Astrocyte (in vitro differentiated cells and primary cell): Measurements from ENCODE around the gene PHF12. TPM values are rescaled to one million over a fixed set of nuclear protein-coding genes. Genes with fewer than 3 reads are reported as not detected.
A peak's percentile ranks its signal among the peaks of the same experiment; 100 is the strongest.

ENCODE experiments used
- DNase-seq: peaks from one replicate; pipeline ENCODE4 v3.0.0-alpha.2; 2010; ENCODE audit warnings: low read depth
- FAIRE-seq: peaks from 2 replicates; lab custom pipeline; 2011; peaks lifted over from hg19 to GRCh38; lab: Jason Lieb, UNC
- H2AFZ ChIP-seq: 2 replicates; pipeline ENCODE4 v1.6.0; 2012; ENCODE audit warnings: low read depth, low read length, inconsistent platforms
- H3K27ac ChIP-seq: 2 replicates; pipeline ENCODE4 v1.5.1; 2011; ENCODE audit warnings: low read depth, low read length, inconsistent platforms
- H3K27me3 ChIP-seq: 2 replicates; pipeline ENCODE4 v1.6.0; 2011; ENCODE audit warnings: low read length, inconsistent platforms; ENCODE audit not compliant: insufficient read depth
- H3K36me3 ChIP-seq: 2 replicates; pipeline ENCODE4 v1.5.1; 2011; ENCODE audit warnings: low read length, inconsistent platforms; ENCODE audit not compliant: insufficient read depth
- H3K4me1 ChIP-seq: 2 replicates; pipeline ENCODE4 v1.5.1; 2011; ENCODE audit warnings: low read length, inconsistent platforms; ENCODE audit not compliant: insufficient read depth
- H3K4me2 ChIP-seq: 2 replicates; pipeline ENCODE4 v1.6.0; 2012; ENCODE audit warnings: low read length, inconsistent platforms
- H3K4me3 ChIP-seq: 2 replicates; pipeline ENCODE4 v1.5.1; 2011; ENCODE audit warnings: low read depth, mild to moderate bottlenecking, low read length, inconsistent platforms; ENCODE audit not compliant: insufficient read depth
- H3K79me2 ChIP-seq: 2 replicates; pipeline ENCODE4 v1.6.0; 2012; ENCODE audit warnings: mild to moderate bottlenecking, low read length, inconsistent platforms; ENCODE audit not compliant: insufficient read depth
- H3K9ac ChIP-seq: 2 replicates; pipeline ENCODE4 v1.6.0; 2012; ENCODE audit warnings: mild to moderate bottlenecking, low read length, inconsistent platforms
- H3K9me3 ChIP-seq: 2 replicates; pipeline ENCODE4 v1.5.1; 2012; ENCODE audit warnings: low read depth, mild to moderate bottlenecking, low read length, inconsistent platforms; ENCODE audit not compliant: insufficient read depth
- H4K20me1 ChIP-seq: 2 replicates; pipeline ENCODE4 v1.6.0; 2012; ENCODE audit warnings: low read length, inconsistent platforms; ENCODE audit not compliant: insufficient read depth
- H3K27ac Mint-ChIP-seq: one replicate; pipeline ENCODE4 v1.8.0; 2021; ENCODE audit warnings: mild to moderate bottlenecking, mixed read lengths; ENCODE audit not compliant: unreplicated experiment
- H3K27me3 Mint-ChIP-seq: one replicate; pipeline ENCODE4 v1.8.0; 2021; ENCODE audit warnings: low read depth, mixed read lengths; ENCODE audit not compliant: unreplicated experiment
- H3K36me3 Mint-ChIP-seq: one replicate; pipeline ENCODE4 v1.8.0; 2021; ENCODE audit warnings: low read depth, mixed read lengths; ENCODE audit not compliant: unreplicated experiment
- H3K4me1 Mint-ChIP-seq: one replicate; pipeline ENCODE4 v1.8.0; 2021; ENCODE audit warnings: low read depth, mixed read lengths; ENCODE audit not compliant: unreplicated experiment
- H3K4me3 Mint-ChIP-seq: one replicate; pipeline ENCODE4 v1.8.0; 2021; ENCODE audit warnings: mild to moderate bottlenecking, moderate library complexity, mixed read lengths; ENCODE audit not compliant: unreplicated experiment
- H3K9me3 Mint-ChIP-seq: one replicate; pipeline ENCODE4 v1.8.0; 2021; ENCODE audit warnings: mild to moderate bottlenecking, mixed read lengths; ENCODE audit not compliant: unreplicated experiment
- CTCF ChIP-seq: IDR thresholded peaks from 2 replicates; pipeline ENCODE4 v1.5.1; 2011; ENCODE audit warnings: low read depth, mild to moderate bottlenecking, inconsistent platforms, low read length, moderate library complexity; ENCODE audit not compliant: insufficient read depth
- EZH2 ChIP-seq: IDR thresholded peaks from 2 replicates; pipeline ENCODE4 v1.6.1; 2012; ENCODE audit warnings: mild to moderate bottlenecking, low read length, inconsistent platforms; ENCODE audit not compliant: insufficient read depth
- total RNA-seq: library from RNA; stranded (reverse); gene quantifications from 2 replicates; pipeline ENCODE4 v1.2.1, GENCODE V29; 2021

Gene PHF12
- total RNA-seq, 1 donor from 2014 or later, result 41.6 TPM

DNA sequence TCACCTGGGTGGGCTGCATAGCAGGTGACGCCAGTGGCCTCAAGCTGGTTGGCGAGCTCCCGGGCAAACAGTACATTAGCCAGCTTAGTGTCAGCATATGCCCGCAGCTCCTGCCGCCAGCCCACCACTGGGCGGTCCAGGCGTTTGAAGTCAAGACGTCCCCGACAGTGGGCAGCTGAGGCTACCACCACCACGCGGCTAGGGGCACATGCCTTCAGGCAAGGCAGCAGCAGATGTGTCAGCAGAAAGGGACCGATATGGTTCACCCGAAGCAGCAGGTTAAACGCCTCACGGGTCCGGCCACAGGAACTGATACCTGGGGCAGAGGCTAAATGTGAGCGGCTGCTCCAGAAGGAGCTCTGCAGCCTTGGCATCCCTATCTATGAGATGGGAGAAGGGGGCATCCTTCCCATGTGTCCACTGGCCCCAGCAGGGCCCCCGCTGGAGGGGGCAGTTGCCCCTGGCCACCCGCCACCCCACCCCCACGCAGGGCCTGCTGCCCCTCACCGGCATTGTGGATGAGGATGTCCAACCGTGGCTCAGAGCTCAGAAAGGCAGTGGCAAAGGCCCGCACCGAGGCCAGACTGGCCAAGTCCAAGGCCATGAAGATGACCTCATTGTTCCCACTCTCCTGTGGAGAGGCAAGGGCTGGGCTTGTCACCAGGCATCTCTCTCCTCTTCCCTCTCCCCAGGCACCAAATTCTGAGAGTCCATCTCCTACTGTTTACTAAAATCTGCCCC lies 50.2 kb downstream of the PHF12 start:
- FAIRE-seq, result no peak
- H3K4me1 Mint-ChIP-seq, result peaks cover 17% of the 10 kb centered on the region

DNA sequence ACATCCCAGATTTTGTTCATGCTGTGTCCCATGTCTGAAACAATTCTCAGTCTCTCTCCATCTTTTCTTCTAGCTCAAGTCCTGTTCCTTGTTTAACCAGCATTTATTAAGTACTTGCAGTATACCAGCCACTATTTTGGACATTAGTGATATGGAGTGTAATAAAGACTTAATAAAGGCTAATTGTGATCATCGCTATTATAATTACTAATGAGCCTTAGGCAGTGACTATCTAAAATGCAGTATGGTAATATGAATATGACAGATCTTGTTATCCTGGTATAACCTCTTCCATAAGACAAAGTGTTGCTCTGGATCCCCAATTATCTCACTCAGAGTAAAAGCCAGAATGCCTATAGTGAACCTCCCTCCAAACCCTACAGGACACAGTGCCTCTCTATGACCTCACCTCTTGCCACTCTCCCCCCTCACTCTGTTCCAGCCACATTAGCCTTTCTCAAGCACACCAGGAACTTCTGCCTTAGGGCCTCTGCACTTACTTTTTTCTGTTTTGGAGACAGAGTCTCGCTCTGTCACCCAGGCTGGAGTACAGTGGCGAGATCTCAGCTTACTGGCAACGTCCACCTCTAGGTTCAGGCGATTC lies 52.0 kb downstream of the PHF12 start:
- Histone ChIP-seq H2AFZ (no peak overlapping the region), H3K27me3 (no peaks in the 10 kb centered on the region)

More for the DNA sequence above, 50.2 kb downstream of the PHF12 start:
- Histone ChIP-seq H3K9me3 (no peaks in the 10 kb centered on the region), H4K20me1 (peaks cover 29% of the 10 kb centered on the region), H3K4me3 (no peak overlapping the region), H3K9ac (no peak overlapping the region), H3K79me2 (peaks cover under 1% of the 10 kb centered on the region), H3K36me3 (peaks cover 10% of the 10 kb centered on the region), H3K4me2 (no peak overlapping the region), H3K4me1 (peaks cover 17% of the 10 kb centered on the region), H2AFZ (no peak overlapping the region), H3K27me3 (no peaks in the 10 kb centered on the region), H3K27ac (no peak overlapping the region)
- Mint-ChIP-seq H3K4me3 (peak overlapping the region; percentile 89), H3K9me3 (no peaks in the 10 kb centered on the region), H3K27me3 (peaks cover 1% of the 10 kb centered on the region), H3K36me3 (peaks cover 9% of the 10 kb centered on the region), H3K27ac (no peak overlapping the region)
- TF ChIP-seq EZH2 (no peak), CTCF (no peak)
- DNase-seq, result no peak

More for the DNA sequence above, 52.0 kb downstream of the PHF12 start:
- Histone ChIP-seq H3K9me3 (no peaks in the 10 kb centered on the region), H3K4me1 (peaks cover 17% of the 10 kb centered on the region), H3K4me2 (no peak overlapping the region), H4K20me1 (peaks cover 30% of the 10 kb centered on the region), H3K4me3 (no peak overlapping the region), H3K9ac (no peak overlapping the region), H3K36me3 (no peaks in the 10 kb centered on the region), H3K79me2 (peaks cover 6% of the 10 kb centered on the region), H3K27ac (no peak overlapping the region)
- Mint-ChIP-seq H3K4me1 (peaks cover 21% of the 10 kb centered on the region), H3K27ac (no peak overlapping the region), H3K4me3 (peak overlapping the region; percentile 81), H3K27me3 (peaks cover 1% of the 10 kb centered on the region), H3K9me3 (no peaks in the 10 kb centered on the region), H3K36me3 (peaks cover 2% of the 10 kb centered on the region)
- DNase-seq (no peak), FAIRE-seq (no peak)
- TF ChIP-seq EZH2, result no peak
- no peak for TF ChIP-seq CTCF
